CD4-positive, alpha-beta T cell (primary cell): ENCODE measurements around the gene SOST. TPM values are rescaled to one million over a fixed set of nuclear protein-coding genes. Genes with fewer than 3 reads are reported as not detected.

Experiments used
- ATAC-seq: fragments of 200-7000 bp; cut with Tn5 transposase; one replicate; pipeline ENCODE4 v1.10.0; 2022; ENCODE audit warnings: mild to moderate bottlenecking; ENCODE audit not compliant: poor library complexity
- CTCF ChIA-PET: fragments of 350-600 bp; sonication (Branson Sonifier 250); formaldehyde crosslinking; loops from one replicate; lab custom pipeline; 2021; ENCODE audit warnings: antibody characterized with exemption, inconsistent platforms; lab: Charles Lee
- POLR2A ChIA-PET: fragments of 350-600 bp; sonication (Branson Sonifier 250); formaldehyde crosslinking; loops from one replicate; lab custom pipeline; 2021; ENCODE audit warnings: antibody characterized with exemption, inconsistent platforms; lab: Charles Lee
- DNase-seq, 14 experiments: peaks; one replicate each; pipeline ENCODE4 v3.0.0-alpha.2; 2013 to 2020; ENCODE audit warnings: mixed read lengths in 2 of 14
- H3K27ac ChIP-seq, 2 donors: one replicate each; pipeline versions ENCODE4 v1.5.1 to v1.7.0; 2013; ENCODE audit warnings: low read length in 2 of 2, low read depth in 1 of 2, mild to moderate bottlenecking in 1 of 2
- H3K27me3 ChIP-seq, 2 experiments: 1 replicate in 1 of 2; 2 replicates in 1 of 2; pipeline versions ENCODE4 v1.6.1 to v1.7.0; 2013; ENCODE audit warnings: low read length in 2 of 2, control low read depth in 1 of 2, mild to moderate bottlenecking in 1 of 2, moderate library complexity in 1 of 2; ENCODE audit not compliant: insufficient read depth in 2 of 2, control insufficient read depth in 1 of 2
- H3K36me3 ChIP-seq: one replicate; pipeline ENCODE4 v1.6.1; 2013; ENCODE audit warnings: low read length, control low read depth; ENCODE audit not compliant: insufficient read depth
- H3K4me1 ChIP-seq: one replicate; pipeline ENCODE4 v1.6.1; 2013; ENCODE audit warnings: low read length, control low read depth; ENCODE audit not compliant: insufficient read depth
- H3K4me3 ChIP-seq: one replicate; pipeline ENCODE4 v1.5.1; 2013; ENCODE audit warnings: mild to moderate bottlenecking, low read length, moderate library complexity
- H3K9me3 ChIP-seq, 2 experiments: 1 replicate in 1 of 2; 2 replicates in 1 of 2; pipeline versions ENCODE4 v1.6.1 to v1.7.0; 2013; ENCODE audit warnings: low read length in 2 of 2, mild to moderate bottlenecking in 2 of 2, control low read depth in 1 of 2, moderate library complexity in 1 of 2; ENCODE audit not compliant: control insufficient read depth in 1 of 2, insufficient read depth in 1 of 2
- H3K27ac Mint-ChIP-seq: one replicate; pipeline ENCODE4 v1.8.0; 2020; ENCODE audit warnings: mixed read lengths
- H3K27me3 Mint-ChIP-seq: one replicate; pipeline ENCODE4 v1.8.0; 2021; ENCODE audit warnings: mixed read lengths
- H3K36me3 Mint-ChIP-seq: one replicate; pipeline ENCODE4 v1.8.0; 2021; ENCODE audit warnings: low read depth, mixed read lengths
- H3K4me1 Mint-ChIP-seq: one replicate; pipeline ENCODE4 v1.8.0; 2021; ENCODE audit warnings: low read depth, mixed read lengths
- H3K4me3 Mint-ChIP-seq: one replicate; pipeline ENCODE4 v1.8.0; 2020; ENCODE audit warnings: mild to moderate bottlenecking, mixed read lengths
- H3K9me3 Mint-ChIP-seq: one replicate; pipeline ENCODE4 v1.8.0; 2020; ENCODE audit warnings: mixed read lengths
- intact Hi-C, 2 experiments: fragments of 100-400 bp; cut with DNase I in 1 of 2; cut with micrococcal nuclease in 1 of 2; formaldehyde crosslinking; loops; one replicate each; pipeline versions ENCODE4 v1.15.1 to v1.9.0; 2023 to 2025; cut with DNase I, micrococcal nuclease
- total RNA-seq, 174 experiments: library from RNA in 2 of 174; stranded (reverse) in 2 of 174; gene quantifications; one replicate each; pipeline ENCODE4 v1.2.3 and lab custom pipeline; 2021 to 2026
- TF ChIP-seq, protein P1 (sequence below): fragments of 200-600 bp; IDR thresholded peaks from one replicate; pipeline ENCODE4 v1.8.0; 2022; ENCODE audit warnings: antibody characterized with exemption, mild to moderate bottlenecking

SOST gene
- total RNA-seq, 2 experiments from 2014 or later, result not detected

DNA sequence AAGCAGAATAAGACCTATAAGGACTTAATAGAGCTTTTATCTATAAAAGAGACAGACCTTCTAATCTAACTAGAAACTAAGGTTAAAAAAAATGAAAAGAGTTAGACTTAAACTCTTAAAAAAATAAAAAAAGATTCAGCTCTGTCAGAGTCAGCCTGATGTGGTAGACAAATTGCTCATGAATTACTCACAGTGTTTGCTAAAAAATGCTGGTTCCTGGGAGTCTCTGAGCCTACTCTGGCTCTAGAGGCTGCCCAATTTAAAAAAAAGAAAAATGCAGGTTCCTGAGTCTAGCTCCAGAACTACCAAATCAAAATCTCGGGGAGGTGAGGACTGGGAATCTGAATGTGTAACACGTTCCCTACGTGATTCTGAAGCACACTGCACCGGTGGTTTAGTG, 18.1 kb downstream of the SOST start:
- no peak overlapping the region for H3K4me3 ChIP-seq
- TF ChIP-seq, protein P1, sequence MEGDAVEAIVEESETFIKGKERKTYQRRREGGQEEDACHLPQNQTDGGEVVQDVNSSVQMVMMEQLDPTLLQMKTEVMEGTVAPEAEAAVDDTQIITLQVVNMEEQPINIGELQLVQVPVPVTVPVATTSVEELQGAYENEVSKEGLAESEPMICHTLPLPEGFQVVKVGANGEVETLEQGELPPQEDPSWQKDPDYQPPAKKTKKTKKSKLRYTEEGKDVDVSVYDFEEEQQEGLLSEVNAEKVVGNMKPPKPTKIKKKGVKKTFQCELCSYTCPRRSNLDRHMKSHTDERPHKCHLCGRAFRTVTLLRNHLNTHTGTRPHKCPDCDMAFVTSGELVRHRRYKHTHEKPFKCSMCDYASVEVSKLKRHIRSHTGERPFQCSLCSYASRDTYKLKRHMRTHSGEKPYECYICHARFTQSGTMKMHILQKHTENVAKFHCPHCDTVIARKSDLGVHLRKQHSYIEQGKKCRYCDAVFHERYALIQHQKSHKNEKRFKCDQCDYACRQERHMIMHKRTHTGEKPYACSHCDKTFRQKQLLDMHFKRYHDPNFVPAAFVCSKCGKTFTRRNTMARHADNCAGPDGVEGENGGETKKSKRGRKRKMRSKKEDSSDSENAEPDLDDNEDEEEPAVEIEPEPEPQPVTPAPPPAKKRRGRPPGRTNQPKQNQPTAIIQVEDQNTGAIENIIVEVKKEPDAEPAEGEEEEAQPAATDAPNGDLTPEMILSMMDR, result no peak
- no peak overlapping the region for H3K4me3 Mint-ChIP-seq
- H3K9me3 ChIP-seq, result no peaks in the 10 kb centered on the region
- H3K36me3 Mint-ChIP-seq, result no peaks in the 10 kb centered on the region
- no peak overlapping the region for H3K27ac ChIP-seq
- no peaks in the 10 kb centered on the region for H3K4me1 Mint-ChIP-seq
- no peaks in the 10 kb centered on the region for H3K4me1 ChIP-seq
- ChIA-PET POLR2A (no interaction called here), CTCF (no interaction called here)
- no peak overlapping the region for H3K27ac Mint-ChIP-seq
- no peaks in the 10 kb centered on the region for H3K36me3 ChIP-seq
- no peak for DNase-seq
- intact Hi-C loops, result no loop called here
- ATAC-seq, result no peak
- peaks cover 4 to 8% of the 10 kb centered on the region in 2 experiments for H3K27me3 ChIP-seq
- no peaks in the 10 kb centered on the region for H3K9me3 Mint-ChIP-seq
- peaks cover 46% of the 10 kb centered on the region for H3K27me3 Mint-ChIP-seq

DNA sequence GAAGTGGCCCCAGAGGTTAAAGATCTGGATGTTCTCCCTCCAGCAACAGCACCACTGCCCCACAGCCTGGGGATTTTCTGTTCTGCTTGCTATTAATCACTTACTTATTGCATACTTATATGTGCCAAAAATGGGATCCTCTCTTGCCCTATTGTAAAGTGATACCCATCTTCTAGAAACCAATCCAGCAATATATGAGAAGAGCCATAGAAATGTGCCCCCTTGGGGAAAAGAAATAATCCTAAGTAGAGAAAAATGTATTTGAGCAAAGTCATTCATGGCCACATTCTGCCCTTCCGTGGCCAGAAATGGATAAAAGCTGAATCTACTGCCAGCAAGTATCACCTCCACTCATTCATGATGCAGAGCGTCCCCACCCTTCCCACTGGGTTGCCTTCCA, 20.9 kb downstream of the SOST start:
- peaks cover 0 to 6% of the 10 kb centered on the region in 2 experiments for H3K27me3 ChIP-seq
- no peak overlapping the region for H3K27ac ChIP-seq
- H3K4me3 ChIP-seq, result no peak overlapping the region
- H3K9me3 ChIP-seq, result no peaks in the 10 kb centered on the region
- no peaks in the 10 kb centered on the region for H3K36me3 ChIP-seq
- TF ChIP-seq, protein P1, result no peak
- H3K36me3 Mint-ChIP-seq, result no peaks in the 10 kb centered on the region
- no peaks in the 10 kb centered on the region for H3K4me1 Mint-ChIP-seq
- H3K27me3 Mint-ChIP-seq, result peaks cover 27% of the 10 kb centered on the region
- ATAC-seq (no peak), DNase-seq (no peak)
- no peaks in the 10 kb centered on the region for H3K4me1 ChIP-seq
- POLR2A ChIA-PET, result no interaction called here
- CTCF ChIA-PET, result no interaction called here
- H3K4me3 Mint-ChIP-seq, result no peak overlapping the region
- H3K9me3 Mint-ChIP-seq, result no peaks in the 10 kb centered on the region
- H3K27ac Mint-ChIP-seq, result no peak overlapping the region
- intact Hi-C loops, result no loop called here

DNA sequence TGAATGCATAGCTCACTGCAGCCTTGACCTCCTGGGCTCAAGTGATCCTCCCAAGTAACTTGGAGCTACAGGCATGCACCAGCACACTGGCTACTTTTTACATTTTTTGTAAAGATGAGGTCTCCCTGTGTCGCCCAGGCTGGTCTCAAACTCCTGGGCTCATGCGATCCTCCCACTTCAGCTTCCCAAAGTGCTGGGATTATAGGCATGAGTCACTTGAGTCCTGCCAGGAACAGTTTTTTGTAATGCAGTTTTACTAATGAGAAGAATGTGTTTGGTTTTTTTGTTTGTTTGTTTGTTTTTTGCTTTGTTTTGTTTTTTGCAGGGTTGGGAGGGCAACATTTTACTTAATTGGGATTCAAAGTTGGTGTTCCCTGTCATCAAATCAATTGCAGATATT, 22.2 kb downstream of the SOST start:
- H3K36me3 ChIP-seq, result no peaks in the 10 kb centered on the region
- no peaks in the 10 kb centered on the region for H3K36me3 Mint-ChIP-seq
- H3K27ac Mint-ChIP-seq, result no peak overlapping the region
- no peak overlapping the region for H3K4me3 ChIP-seq
- no peaks in the 10 kb centered on the region for H3K4me1 ChIP-seq
- no peaks in the 10 kb centered on the region for H3K4me1 Mint-ChIP-seq
- DNase-seq (no peak), ATAC-seq (no peak)
- H3K9me3 ChIP-seq, result no peaks in the 10 kb centered on the region
- H3K27me3 Mint-ChIP-seq, result peaks cover 26% of the 10 kb centered on the region
- TF ChIP-seq, protein P1, result no peak
- intact Hi-C loops, result no loop called here
- H3K4me3 Mint-ChIP-seq, result no peak overlapping the region
- H3K9me3 Mint-ChIP-seq, result no peaks in the 10 kb centered on the region
- no peak overlapping the region for H3K27ac ChIP-seq
- ChIA-PET POLR2A (no interaction called here), CTCF (no interaction called here)
- H3K27me3 ChIP-seq, result peaks cover 0 to 6% of the 10 kb centered on the region in 2 experiments
